OCI-LY1 (cell line): ENCODE results near the gene RASSF5.

Experiments
- H2AFZ ChIP-seq: fragments of 200-600 bp; sonication (generic), shearing (Covaris generic); 2 replicates; pipeline ENCODE4 v1.6.0; 2014; ENCODE audit warnings: antibody characterized with exemption, mild to moderate bottlenecking, low read length
- H3F3A ChIP-seq: fragments of 200-600 bp; sonication (generic), shearing (Covaris generic); 2 replicates; pipeline ENCODE4 v1.6.0; 2014; ENCODE audit warnings: mild to moderate bottlenecking, antibody characterized with exemption, low read length, moderate library complexity; ENCODE audit not compliant: insufficient read depth
- H3K27ac ChIP-seq: fragments of 200-600 bp; sonication (generic); 2 replicates; pipeline ENCODE4 v1.5.1; 2014; ENCODE audit warnings: low read length, mixed run types, mild to moderate bottlenecking, low read depth; ENCODE audit not compliant: poor library complexity, severe bottlenecking
- H3K27me3 ChIP-seq: fragments of 200-600 bp; sonication (generic); 2 replicates; pipeline ENCODE4 v1.6.0; 2014; ENCODE audit warnings: antibody characterized with exemption, mild to moderate bottlenecking, low read length, moderate library complexity; ENCODE audit not compliant: insufficient read depth
- H3K36me3 ChIP-seq: fragments of 200-600 bp; sonication (generic); 2 replicates; pipeline ENCODE4 v1.6.1; 2014; ENCODE audit warnings: mild to moderate bottlenecking, antibody characterized with exemption, low read length, moderate library complexity, mixed read lengths; ENCODE audit not compliant: insufficient read depth
- H3K4me1 ChIP-seq: fragments of 200-600 bp; sonication (generic); 2 replicates; pipeline ENCODE4 v1.5.1; 2014; ENCODE audit warnings: mild to moderate bottlenecking, low read length, moderate library complexity; ENCODE audit not compliant: insufficient read depth, severe bottlenecking
- H3K4me2 ChIP-seq: fragments of 200-600 bp; sonication (generic), shearing (Covaris generic); 2 replicates; pipeline ENCODE4 v1.6.1; 2014; ENCODE audit warnings: low read length
- H3K4me3 ChIP-seq: fragments of 200-600 bp; sonication (generic); 2 replicates; pipeline ENCODE4 v1.5.1; 2014; ENCODE audit warnings: low read length, low read depth, mild to moderate bottlenecking, mixed read lengths; ENCODE audit not compliant: poor library complexity, severe bottlenecking
- H3K79me2 ChIP-seq: fragments of 200-600 bp; shearing (Covaris generic); 2 replicates; pipeline ENCODE4 v1.6.1; 2016; ENCODE audit warnings: mixed run types, low read length, mixed read lengths; ENCODE audit not compliant: insufficient read depth
- H3K9ac ChIP-seq: fragments of 200-600 bp; sonication (generic), shearing (Covaris generic); 2 replicates; pipeline ENCODE4 v1.6.1; 2014; ENCODE audit warnings: mild to moderate bottlenecking, low read length, mixed read lengths
- H3K9me2 ChIP-seq: fragments of 200-600 bp; sonication (generic), shearing (Covaris generic); 2 replicates; pipeline ENCODE4 v1.6.1; 2014; ENCODE audit warnings: low read depth, mild to moderate bottlenecking, low read length, mixed read lengths
- H3K9me3 ChIP-seq: fragments of 200-600 bp; shearing (Covaris generic); 2 replicates; pipeline ENCODE4 v1.6.1; 2014; ENCODE audit warnings: low read length, mixed read lengths
- H4K20me1 ChIP-seq: fragments of 200-600 bp; sonication (generic), shearing (Covaris generic); 2 replicates; pipeline ENCODE4 v1.6.0; 2016; ENCODE audit warnings: mild to moderate bottlenecking, low read length; ENCODE audit not compliant: insufficient read depth
- EZH2 ChIP-seq: fragments of 200-600 bp; sonication (generic), shearing (Covaris generic); IDR thresholded peaks from 2 replicates; pipeline ENCODE4 v1.8.0; 2017; ENCODE audit warnings: borderline replicate concordance, mixed run types, mild to moderate bottlenecking, antibody characterized with exemption, low read length, moderate library complexity, mixed read lengths
- TF ChIP-seq, protein P1 (sequence below): fragments of 200-600 bp; sonication (generic), shearing (Covaris generic); IDR thresholded peaks from 2 replicates; pipeline ENCODE4 v1.5.1; 2017; ENCODE audit warnings: mild to moderate bottlenecking, antibody characterized with exemption, low read length, moderate library complexity, mixed read lengths

The RASSF5 gene

DNA sequence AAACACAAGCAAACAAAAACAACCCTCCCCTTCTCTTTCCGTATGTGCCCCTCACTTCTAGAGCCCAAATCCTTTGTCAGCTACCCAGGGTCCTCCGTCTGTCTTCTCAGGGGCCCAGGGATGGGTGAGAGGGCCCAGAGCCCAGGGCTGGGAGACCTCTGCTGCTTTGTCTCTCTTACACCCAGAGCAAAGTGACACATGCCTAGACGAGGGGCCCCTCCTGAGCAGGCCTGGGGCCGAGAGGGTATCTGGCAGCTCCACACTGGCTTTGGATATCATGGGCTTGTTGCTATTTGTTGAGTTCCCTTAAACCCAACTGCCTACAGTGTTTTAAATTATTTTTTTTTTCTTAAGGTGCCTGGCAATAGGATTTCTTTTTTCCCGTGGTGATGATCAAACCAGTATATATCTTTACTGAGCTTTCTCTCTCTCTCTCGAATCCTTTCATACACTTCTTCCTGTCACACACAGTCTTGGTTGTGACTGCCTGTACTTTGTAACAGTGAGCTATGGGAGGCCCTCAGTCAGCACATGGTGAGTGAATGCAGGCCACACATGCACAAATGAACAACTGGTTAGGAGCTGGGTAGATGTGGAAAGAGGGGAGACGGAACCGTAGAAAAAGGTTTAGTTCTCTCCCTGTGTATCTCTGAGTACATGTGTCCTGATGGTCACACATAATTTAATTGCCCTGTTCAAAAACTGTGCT lies 14.5 kb downstream of the RASSF5 start:
- Histone ChIP-seq H2AFZ (no peak overlapping the region), H3K4me3 (no peak overlapping the region), H3K9me2 (no peaks in the 10 kb centered on the region), H3K9me3 (no peaks in the 10 kb centered on the region), H3K4me1 (no peaks in the 10 kb centered on the region), H3K36me3 (no peaks in the 10 kb centered on the region), H3K27ac (no peak overlapping the region), H3K79me2 (no peaks in the 10 kb centered on the region), H3K27me3 (0 out of 2 replicates have a peak, but pooled peaks cover 4% of the 10 kb centered on the region), H3K4me2 (no peak overlapping the region), H3K9ac (no peak overlapping the region), H4K20me1 (no peaks in the 10 kb centered on the region), H3F3A (no peaks in the 10 kb centered on the region)
- no peak for TF ChIP-seq EZH2
- TF ChIP-seq, protein P1, sequence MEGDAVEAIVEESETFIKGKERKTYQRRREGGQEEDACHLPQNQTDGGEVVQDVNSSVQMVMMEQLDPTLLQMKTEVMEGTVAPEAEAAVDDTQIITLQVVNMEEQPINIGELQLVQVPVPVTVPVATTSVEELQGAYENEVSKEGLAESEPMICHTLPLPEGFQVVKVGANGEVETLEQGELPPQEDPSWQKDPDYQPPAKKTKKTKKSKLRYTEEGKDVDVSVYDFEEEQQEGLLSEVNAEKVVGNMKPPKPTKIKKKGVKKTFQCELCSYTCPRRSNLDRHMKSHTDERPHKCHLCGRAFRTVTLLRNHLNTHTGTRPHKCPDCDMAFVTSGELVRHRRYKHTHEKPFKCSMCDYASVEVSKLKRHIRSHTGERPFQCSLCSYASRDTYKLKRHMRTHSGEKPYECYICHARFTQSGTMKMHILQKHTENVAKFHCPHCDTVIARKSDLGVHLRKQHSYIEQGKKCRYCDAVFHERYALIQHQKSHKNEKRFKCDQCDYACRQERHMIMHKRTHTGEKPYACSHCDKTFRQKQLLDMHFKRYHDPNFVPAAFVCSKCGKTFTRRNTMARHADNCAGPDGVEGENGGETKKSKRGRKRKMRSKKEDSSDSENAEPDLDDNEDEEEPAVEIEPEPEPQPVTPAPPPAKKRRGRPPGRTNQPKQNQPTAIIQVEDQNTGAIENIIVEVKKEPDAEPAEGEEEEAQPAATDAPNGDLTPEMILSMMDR = no peak

DNA sequence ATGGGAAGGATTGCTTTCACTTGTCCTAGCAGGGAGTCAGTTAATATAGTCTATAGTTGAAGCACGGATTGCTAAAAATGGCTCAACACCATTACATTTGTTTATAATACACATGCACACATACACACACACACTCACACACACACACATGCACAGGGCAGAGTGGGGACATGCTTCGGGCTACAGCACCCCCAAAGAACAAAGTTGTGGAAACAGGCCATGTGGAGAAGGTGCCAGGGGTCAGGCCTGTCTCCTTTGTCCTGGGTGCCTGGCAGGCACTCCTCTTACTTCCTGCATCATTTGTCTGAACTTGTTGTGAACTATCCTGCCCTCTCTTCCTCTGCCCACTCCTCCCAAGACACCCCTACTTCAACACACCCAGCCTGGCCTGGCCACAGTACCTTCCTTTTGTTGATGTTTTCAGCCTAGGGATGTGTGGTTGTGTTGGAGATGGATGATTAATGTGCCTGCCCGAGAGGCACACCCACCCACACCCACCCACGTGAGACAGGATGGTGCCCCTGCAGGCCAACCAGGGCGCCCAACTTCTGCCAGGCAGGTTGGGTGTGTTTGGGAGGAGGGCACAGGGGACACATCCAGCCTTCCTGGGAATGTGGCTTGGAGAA lies 17.5 kb downstream of the RASSF5 start:
- Histone ChIP-seq H3F3A (no peaks in the 10 kb centered on the region), H3K79me2 (no peaks in the 10 kb centered on the region), H2AFZ (no peak overlapping the region), H3K27me3 (no peaks in the 10 kb centered on the region), H3K9me2 (no peaks in the 10 kb centered on the region), H3K9ac (no peak overlapping the region), H3K36me3 (no peaks in the 10 kb centered on the region), H3K9me3 (no peaks in the 10 kb centered on the region), H3K4me1 (no peaks in the 10 kb centered on the region), H4K20me1 (no peaks in the 10 kb centered on the region), H3K27ac (no peak overlapping the region), H3K4me3 (no peak overlapping the region), H3K4me2 (no peak overlapping the region)
- TF ChIP-seq EZH2 = no peak
- TF ChIP-seq, protein P1 = no peak

DNA sequence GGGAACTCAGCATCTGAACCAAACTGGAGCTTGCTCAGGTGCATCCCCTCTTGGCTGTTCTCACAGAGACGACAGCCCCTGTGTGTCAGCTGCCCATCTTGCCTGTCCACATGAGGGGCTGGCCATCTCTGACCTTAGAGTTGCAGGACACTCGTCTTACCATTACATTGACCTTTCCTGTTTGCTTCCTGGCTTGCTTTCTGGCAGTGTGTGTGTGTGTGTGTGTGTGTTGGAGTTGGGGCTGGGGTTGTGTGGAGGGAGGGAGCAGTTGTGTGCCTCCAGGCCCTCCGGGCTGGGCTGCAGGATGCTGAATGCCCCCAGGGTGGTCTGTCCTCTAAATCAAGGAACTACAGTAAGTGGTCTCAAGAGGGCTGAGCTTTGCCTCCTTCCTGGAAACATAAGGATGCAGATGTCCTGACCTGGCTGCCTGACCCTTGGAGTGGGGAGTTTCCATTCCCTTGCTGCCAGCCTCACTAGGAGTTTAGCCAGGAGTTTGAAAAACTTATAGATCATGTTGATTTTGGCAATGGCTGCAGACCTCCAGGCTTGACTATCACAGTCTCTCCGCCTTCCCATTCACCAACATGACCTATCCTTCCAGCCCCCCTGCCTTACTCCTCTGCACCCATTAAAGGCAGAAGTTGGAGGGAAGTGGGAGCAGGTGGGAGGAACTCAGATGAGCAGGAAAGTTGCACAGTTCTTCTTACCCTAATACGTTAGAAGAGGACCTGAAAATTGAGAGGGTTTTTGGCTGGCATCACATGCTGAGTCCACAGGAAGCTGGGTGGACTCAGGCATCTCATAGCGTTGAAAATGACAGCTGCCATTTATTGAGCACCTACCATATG lies 19.0 kb downstream of the RASSF5 start:
- Histone ChIP-seq H3K4me3 (no peak overlapping the region), H4K20me1 (no peaks in the 10 kb centered on the region), H3K9ac (no peak overlapping the region), H3K36me3 (no peaks in the 10 kb centered on the region), H3K27me3 (no peaks in the 10 kb centered on the region), H3K4me1 (no peaks in the 10 kb centered on the region), H3K9me2 (no peaks in the 10 kb centered on the region), H3F3A (no peaks in the 10 kb centered on the region), H3K9me3 (no peaks in the 10 kb centered on the region), H3K27ac (no peak overlapping the region), H3K79me2 (no peaks in the 10 kb centered on the region), H3K4me2 (no peak overlapping the region), H2AFZ (no peak overlapping the region)
- no peak for TF ChIP-seq EZH2
- TF ChIP-seq, protein P1 = no peak
